LoVo (cell line): ENCODE measurements around the gene RAPH1.
"Not testable (repeated sequence)": the region's sequence is repeated elsewhere in the genome, so short reads cannot be mapped to it uniquely, and the experiment has no call there.

Experiments
- DNase-seq: peaks from one replicate; pipeline ENCODE4 v3.0.0-alpha.2; 2016; ENCODE audit warnings: low spot score

RAPH1 gene

GRCh38 chr2:203431391-203432185 lies 103.5 kb downstream of the RAPH1 start:
- no peak for DNase-seq

- not testable (repeated sequence) for DNase-seq
These were observed 105.5 kb downstream of the RAPH1 start for GRCh38 chr2:203429643-203430042.

GRCh38 chr2:203427061-203427460 lies 108.0 kb downstream of the RAPH1 start:
- DNase-seq = no peak

GRCh38 chr2:203418271-203418670 lies 116.8 kb downstream of the RAPH1 start:
- DNase-seq = no peak

- no peak for DNase-seq
These were observed 121.3 kb downstream of the RAPH1 start for GRCh38 chr2:203413796-203414195.

GRCh38 chr2:203412546-203413331 lies 122.4 kb downstream of the RAPH1 start:
- DNase-seq = no peak

- DNase-seq = no peak
These were observed 127.6 kb downstream of the RAPH1 start for GRCh38 chr2:203407496-203407895.

GRCh38 chr2:203404996-203405395 lies 130.1 kb downstream of the RAPH1 start:
- DNase-seq = no peak

- no peak for DNase-seq
These were observed 134.1 kb downstream of the RAPH1 start for GRCh38 chr2:203400805-203401585.

GRCh38 chr2:203399031-203399430 lies 136.1 kb downstream of the RAPH1 start:
- DNase-seq = no peak

GRCh38 chr2:203396667-203397066 lies 138.4 kb downstream of the RAPH1 start:
- DNase-seq = no peak

GRCh38 chr2:203395858-203396257 lies 139.2 kb downstream of the RAPH1 start:
- DNase-seq = no peak

GRCh38 chr2:203394519-203395227 lies 140.4 kb downstream of the RAPH1 start:
- no peak for DNase-seq

GRCh38 chr2:203388153-203388552 lies 146.9 kb downstream of the RAPH1 start:
- not testable (repeated sequence) for DNase-seq

- no peak for DNase-seq
These were observed 152.1 kb downstream of the RAPH1 start for GRCh38 chr2:203383038-203383437.

GRCh38 chr2:203379156-203379555 lies 155.9 kb downstream of the RAPH1 start:
- no peak for DNase-seq

GRCh38 chr2:203376173-203376572 lies 158.9 kb downstream of the RAPH1 start:
- no peak for DNase-seq

- DNase-seq = not testable (repeated sequence)
These were observed 162.4 kb downstream of the RAPH1 start for GRCh38 chr2:203372706-203373105.

GRCh38 chr2:203366639-203367466 lies 168.2 kb downstream of the RAPH1 start:
- DNase-seq = no peak

- no peak for DNase-seq
These were observed 173.2 kb downstream of the RAPH1 start for GRCh38 chr2:203361922-203362321.

GRCh38 chr2:203361495-203361894 lies 173.6 kb downstream of the RAPH1 start:
- DNase-seq = no peak
